Kidney (tissue), 14 donors: ENCODE measurements around the gene GC. TPM values are rescaled to one million over a fixed set of nuclear protein-coding genes. Genes with fewer than 3 reads are reported as not detected.
"Not testable (repeated sequence)": the region's sequence is repeated elsewhere in the genome, so short reads cannot be mapped to it uniquely, and the experiment has no call there.

Source experiments
- DNase-seq, 5 donors: peaks; one replicate each; pipeline ENCODE4 v3.0.0-alpha.2; 2013 to 2020
- FAIRE-seq: peaks from 2 replicates; lab custom pipeline; 2012; peaks lifted over from hg19 to GRCh38; lab: Jason Lieb, UNC
- H3K27ac ChIP-seq, 2 donors: one replicate each; pipeline ENCODE4 v1.7.0; 2013; ENCODE audit warnings: low read depth in 2 of 2, low read length in 2 of 2, inconsistent platforms in 1 of 2
- H3K27me3 ChIP-seq: one replicate; pipeline ENCODE4 v1.7.1; 2013; ENCODE audit warnings: low read length, inconsistent platforms; ENCODE audit not compliant: control insufficient read depth, insufficient read depth
- H3K36me3 ChIP-seq, 3 donors: one replicate each; pipeline versions ENCODE4 v1.7.0 to v1.7.1; 2013; ENCODE audit warnings: low read length in 3 of 3, control low read depth in 1 of 3, inconsistent platforms in 1 of 3; ENCODE audit not compliant: insufficient read depth in 3 of 3, control insufficient read depth in 2 of 3
- H3K4me1 ChIP-seq, 3 donors: one replicate each; pipeline versions ENCODE4 v1.7.0 to v1.7.1; 2013; ENCODE audit warnings: low read length in 3 of 3, inconsistent platforms in 1 of 3, low read depth in 1 of 3; ENCODE audit not compliant: control insufficient read depth in 2 of 3, insufficient read depth in 2 of 3
- H3K4me3 ChIP-seq, 3 donors: one replicate each; pipeline versions ENCODE4 v1.7.0 to v1.8.1; 2013; ENCODE audit warnings: low read length in 3 of 3, control low read depth in 1 of 3, inconsistent platforms in 1 of 3
- H3K9ac ChIP-seq, 3 donors: one replicate each; pipeline versions ENCODE4 v1.7.0 to v1.7.1; 2013; ENCODE audit warnings: low read length in 3 of 3, control low read depth in 1 of 3, inconsistent platforms in 1 of 3
- H3K9me3 ChIP-seq, 3 donors: one replicate each; pipeline versions ENCODE4 v1.7.0 to v1.7.1; 2013; ENCODE audit warnings: low read length in 3 of 3, control low read depth in 1 of 3, inconsistent platforms in 1 of 3; ENCODE audit not compliant: control insufficient read depth in 2 of 3, insufficient read depth in 1 of 3
- intact Hi-C: fragments of 100-400 bp; cut with DNase I; formaldehyde crosslinking; loops from one replicate; pipeline ENCODE4 v1.11.1; 2022
- polyA plus RNA-seq: library from polyadenylated mRNA; stranded (reverse); fragments of 350-450 nt; fragmentation: Illumina TruSeq; extraction: RNeasy Lipid Tissue Mini Kit (QIAGEN cat#74804); gene quantifications from one replicate; pipeline ENCODE4 v1.2.3, GENCODE V29; 2014; ENCODE audit warnings: low read depth, low replicate concordance; ENCODE audit not compliant: insufficient read depth
- total RNA-seq: library from RNA; stranded (reverse); fragmentation: NEBNext Ultra II Directional; extraction: Animal tissue kit (Norgen Biotek cat#: 25700); gene quantifications from one replicate; pipeline ENCODE4 v1.2.1, GENCODE V29; 2021
- TF ChIP-seq, protein P1 (sequence below): IDR thresholded peaks from 3 replicates; pipeline ENCODE4 v1.5.1; 2012; ENCODE audit warnings: mild to moderate bottlenecking, moderate library complexity, borderline replicate concordance; ENCODE audit not compliant: insufficient read depth; ENCODE audit errors: extremely low read depth
- donor health status: control.
- donor health status: control.
- donor health status: control.
- donor health status: control.
- donor health status: control.
- donor health status: DM: yes; HTN: yes; CAD: no.
- donor health status: Normal renal cell carcinoma (clear cell type).

Gene GC
- total and polyA plus RNA-seq, 2 donors from 2014 or later = 0.69 to 1.8 TPM

DNA sequence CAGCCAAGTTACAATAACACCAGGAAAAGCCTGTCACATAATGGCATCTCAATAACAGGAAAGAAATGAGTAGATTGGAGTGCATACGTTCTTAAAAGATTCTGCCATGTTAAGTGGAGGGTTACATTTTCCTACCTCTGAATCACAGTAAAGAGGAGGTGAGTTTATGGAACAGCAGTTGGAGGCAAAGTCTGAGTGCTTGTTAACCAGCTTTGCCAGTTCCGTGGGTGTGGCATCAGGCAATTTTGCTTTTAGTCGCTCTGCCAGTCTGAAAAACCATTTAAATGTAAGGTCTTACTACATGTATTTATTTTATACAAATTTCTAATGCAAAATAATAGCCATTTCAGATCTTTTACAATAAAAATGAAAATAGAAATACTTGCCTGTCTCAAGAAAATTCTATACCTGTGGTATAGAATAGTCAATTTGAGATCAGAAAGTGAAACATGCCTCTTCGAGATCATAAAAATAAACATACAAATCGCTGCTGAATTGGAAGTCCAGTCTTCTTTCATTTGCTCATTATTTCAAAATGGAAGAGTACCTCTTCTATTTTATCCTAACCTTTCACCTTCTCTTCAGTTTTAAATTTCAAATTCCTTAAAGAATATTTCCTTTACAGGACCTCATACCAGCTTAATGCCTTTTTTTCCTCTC, 31.4 kb downstream of the GC start:
- Histone ChIP-seq H3K9me3 (no peaks in the 10 kb centered on the region), H3K4me1 (no peaks in the 10 kb centered on the region), H3K27me3 (no peaks in the 10 kb centered on the region), H3K36me3 (no peaks in the 10 kb centered on the region), H3K9ac (no peak overlapping the region), H3K27ac (no peak overlapping the region), H3K4me3 (no peak overlapping the region)
- intact Hi-C loops = no loop called here
- FAIRE-seq (no peak), DNase-seq (no peak)
- TF ChIP-seq, protein P1, sequence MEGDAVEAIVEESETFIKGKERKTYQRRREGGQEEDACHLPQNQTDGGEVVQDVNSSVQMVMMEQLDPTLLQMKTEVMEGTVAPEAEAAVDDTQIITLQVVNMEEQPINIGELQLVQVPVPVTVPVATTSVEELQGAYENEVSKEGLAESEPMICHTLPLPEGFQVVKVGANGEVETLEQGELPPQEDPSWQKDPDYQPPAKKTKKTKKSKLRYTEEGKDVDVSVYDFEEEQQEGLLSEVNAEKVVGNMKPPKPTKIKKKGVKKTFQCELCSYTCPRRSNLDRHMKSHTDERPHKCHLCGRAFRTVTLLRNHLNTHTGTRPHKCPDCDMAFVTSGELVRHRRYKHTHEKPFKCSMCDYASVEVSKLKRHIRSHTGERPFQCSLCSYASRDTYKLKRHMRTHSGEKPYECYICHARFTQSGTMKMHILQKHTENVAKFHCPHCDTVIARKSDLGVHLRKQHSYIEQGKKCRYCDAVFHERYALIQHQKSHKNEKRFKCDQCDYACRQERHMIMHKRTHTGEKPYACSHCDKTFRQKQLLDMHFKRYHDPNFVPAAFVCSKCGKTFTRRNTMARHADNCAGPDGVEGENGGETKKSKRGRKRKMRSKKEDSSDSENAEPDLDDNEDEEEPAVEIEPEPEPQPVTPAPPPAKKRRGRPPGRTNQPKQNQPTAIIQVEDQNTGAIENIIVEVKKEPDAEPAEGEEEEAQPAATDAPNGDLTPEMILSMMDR = no peak

DNA sequence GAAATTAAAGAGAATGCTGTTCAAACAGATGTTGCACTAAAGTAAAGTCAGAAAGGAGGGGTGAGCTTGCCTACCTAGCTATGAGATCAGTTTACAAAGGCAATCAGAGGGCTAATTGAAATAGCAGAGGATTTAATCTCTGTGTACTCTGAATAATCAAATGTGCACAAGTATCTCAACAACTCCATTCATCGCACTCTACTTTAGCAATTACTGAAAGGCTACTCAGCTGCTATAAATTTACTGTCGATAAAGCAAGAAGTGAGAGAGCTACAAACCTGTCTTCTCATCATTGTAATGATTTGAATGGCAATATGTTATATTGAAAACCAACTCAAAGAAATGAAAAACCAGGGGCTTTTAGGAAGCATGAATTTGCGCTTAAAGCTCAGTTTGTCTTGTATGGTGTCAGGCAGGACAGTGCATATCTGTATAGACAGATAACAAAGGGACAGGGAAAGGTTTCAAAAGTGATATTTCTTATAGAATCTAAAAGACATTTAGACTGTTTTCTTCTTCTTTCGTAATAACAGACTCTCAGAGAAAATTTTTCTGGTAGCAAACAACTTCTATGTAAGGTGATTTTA, 34.8 kb downstream of the GC start:
- Histone ChIP-seq H3K4me1 (no peaks in the 10 kb centered on the region), H3K27ac (no peak overlapping the region), H3K9me3 (no peaks in the 10 kb centered on the region), H3K9ac (no peak overlapping the region), H3K36me3 (no peaks in the 10 kb centered on the region), H3K4me3 (no peak overlapping the region), H3K27me3 (no peaks in the 10 kb centered on the region)
- DNase-seq (no peak), FAIRE-seq (no peak)
- TF ChIP-seq, protein P1 = no peak
- intact Hi-C loops = no loop called here

DNA sequence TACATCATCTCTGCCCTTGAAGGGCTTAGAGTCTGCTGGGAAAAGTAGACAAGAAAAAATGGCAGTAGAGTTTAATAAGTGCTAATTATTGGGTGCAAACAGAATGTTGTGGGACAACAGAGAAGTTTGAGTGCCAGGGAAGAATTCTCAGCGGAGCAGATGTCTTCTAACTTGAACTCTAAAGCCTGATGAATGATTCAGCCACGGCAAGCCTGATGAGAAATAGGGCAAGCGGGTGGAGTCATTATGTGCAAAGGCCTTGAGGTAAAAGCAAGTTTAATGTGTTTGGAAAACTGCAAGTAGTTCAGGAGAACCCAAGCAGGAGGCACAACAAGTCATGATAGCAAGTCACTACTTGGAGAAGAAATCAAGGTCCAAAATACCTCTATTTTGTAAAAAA, 37.5 kb downstream of the GC start:
- DNase-seq (no peak), FAIRE-seq (no peak)
- Histone ChIP-seq H3K27ac (no peak overlapping the region), H3K4me1 (no peaks in the 10 kb centered on the region), H3K4me3 (no peak overlapping the region), H3K9me3 (no peaks in the 10 kb centered on the region), H3K9ac (no peak overlapping the region), H3K27me3 (no peaks in the 10 kb centered on the region), H3K36me3 (no peaks in the 10 kb centered on the region)
- intact Hi-C loops = no loop called here
- TF ChIP-seq, protein P1 = no peak

DNA sequence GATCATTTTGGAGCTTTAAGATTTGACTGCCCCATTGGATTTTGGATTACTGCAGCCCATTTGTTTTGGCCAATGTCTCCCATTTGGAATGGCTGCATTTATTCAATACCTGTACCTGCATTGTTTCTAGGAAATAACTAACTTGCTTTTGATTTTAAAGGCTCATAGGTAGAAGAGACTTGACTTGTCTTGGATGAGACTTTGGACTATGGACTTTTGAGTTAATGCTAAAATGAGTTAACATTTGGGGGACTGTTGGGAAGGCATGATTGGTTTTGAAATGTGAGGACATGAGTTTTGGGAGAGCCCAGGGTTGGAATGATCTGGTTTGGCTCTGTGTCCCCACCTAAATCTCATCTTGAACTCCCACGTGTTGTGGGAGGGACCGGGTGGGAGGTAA, 45.1 kb downstream of the GC start:
- intact Hi-C loops, H3K4me1 ChIP-seq, H3K27me3 ChIP-seq, H3K36me3 ChIP-seq, FAIRE-seq, DNase-seq, H3K9me3 ChIP-seq, H3K9ac ChIP-seq, H3K4me3 ChIP-seq, H3K27ac ChIP-seq: not testable (repeated sequence)
